NCI-H345 treated with DMSO at 0.1 percent for 48 hours (cell line): Measurements from ENCODE around the gene PERM1.
"Not testable (repeated sequence)": the region's sequence is repeated elsewhere in the genome, so short reads cannot be mapped to it uniquely, and the experiment has no call there.

ENCODE experiments used
- DNase-seq: peaks from one replicate; lab custom pipeline; 2025; ENCODE audit not compliant: unreplicated experiment; lab: John Stamatoyannopoulos, UW

The PERM1 gene

GRCh38 chr1:979744-980072 lies 2.2 kb downstream of the PERM1 start:
- DNase-seq: no peak

- DNase-seq: no peak
Observed at GRCh38 chr1:978835-979743, 2.8 kb downstream of the PERM1 start.

GRCh38 chr1:978069-978834 lies 3.6 kb downstream of the PERM1 start:
- no peak for DNase-seq

GRCh38 chr1:976791-977190 lies 5.1 kb downstream of the PERM1 start:
- DNase-seq: not testable (repeated sequence)

- DNase-seq: peak; percentile 60
Observed at GRCh38 chr1:975896-976683, 5.8 kb downstream of the PERM1 start.

GRCh38 chr1:975365-975764 lies 6.5 kb downstream of the PERM1 start:
- no peak for DNase-seq

- DNase-seq: no peak
Observed at GRCh38 chr1:974687-975328, 7.1 kb downstream of the PERM1 start.

GRCh38 chr1:974293-974640 lies 7.6 kb downstream of the PERM1 start:
- DNase-seq: no peak

- no peak for DNase-seq
Observed at GRCh38 chr1:973459-974292, 8.2 kb downstream of the PERM1 start.

- DNase-seq: no peak
Observed at GRCh38 chr1:972726-973458, 9.0 kb downstream of the PERM1 start.

GRCh38 chr1:971751-972506 lies 10.0 kb downstream of the PERM1 start:
- DNase-seq: no peak

- no peak for DNase-seq
Observed at GRCh38 chr1:970973-971730, 10.7 kb downstream of the PERM1 start.

- DNase-seq: no peak
Observed at GRCh38 chr1:970242-970972, 11.5 kb downstream of the PERM1 start.

- no peak for DNase-seq
Observed at GRCh38 chr1:969260-969855, 12.5 kb downstream of the PERM1 start.

GRCh38 chr1:967466-968343 lies 14.2 kb downstream of the PERM1 start:
- DNase-seq: no peak

GRCh38 chr1:966704-967300 lies 15.1 kb downstream of the PERM1 start:
- no peak for DNase-seq
